AG09319 (cell line): ENCODE measurements around the gene KIAA0319L.
"Not testable (repeated sequence)": the region's sequence is repeated elsewhere in the genome, so short reads cannot be mapped to it uniquely, and the experiment has no call there.

Experiments used
- DNase-seq: peaks from one replicate; pipeline ENCODE4 v3.0.0-alpha.2; 2010; ENCODE audit warnings: low read depth; ENCODE audit errors: extremely low read depth
- TF ChIP-seq, protein P1 (sequence below): IDR thresholded peaks from 2 replicates; pipeline ENCODE4 v1.5.1; 2011; ENCODE audit warnings: low read depth, mild to moderate bottlenecking, inconsistent platforms, low read length, moderate library complexity

The KIAA0319L gene

DNA sequence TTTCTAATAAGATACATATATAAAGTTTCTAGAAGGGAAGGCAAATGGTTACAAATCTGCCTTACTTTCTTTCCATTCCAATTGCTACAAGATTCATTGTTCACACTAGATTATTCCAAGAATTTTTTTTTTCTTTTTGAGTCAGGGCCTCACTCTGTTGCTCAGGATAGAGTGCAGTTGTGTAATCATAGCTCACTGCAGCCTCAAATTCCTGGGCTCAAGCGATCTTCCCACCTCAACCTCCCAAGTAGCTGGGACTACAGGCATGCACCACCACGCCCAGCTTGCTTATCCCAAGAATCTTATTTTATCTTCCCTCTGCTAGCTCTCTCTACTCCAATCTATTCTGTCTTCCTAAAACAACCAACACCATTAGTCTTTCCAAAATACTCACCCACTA, 81.8 kb downstream of the KIAA0319L start:
- no peak for DNase-seq
- TF ChIP-seq, protein P1, sequence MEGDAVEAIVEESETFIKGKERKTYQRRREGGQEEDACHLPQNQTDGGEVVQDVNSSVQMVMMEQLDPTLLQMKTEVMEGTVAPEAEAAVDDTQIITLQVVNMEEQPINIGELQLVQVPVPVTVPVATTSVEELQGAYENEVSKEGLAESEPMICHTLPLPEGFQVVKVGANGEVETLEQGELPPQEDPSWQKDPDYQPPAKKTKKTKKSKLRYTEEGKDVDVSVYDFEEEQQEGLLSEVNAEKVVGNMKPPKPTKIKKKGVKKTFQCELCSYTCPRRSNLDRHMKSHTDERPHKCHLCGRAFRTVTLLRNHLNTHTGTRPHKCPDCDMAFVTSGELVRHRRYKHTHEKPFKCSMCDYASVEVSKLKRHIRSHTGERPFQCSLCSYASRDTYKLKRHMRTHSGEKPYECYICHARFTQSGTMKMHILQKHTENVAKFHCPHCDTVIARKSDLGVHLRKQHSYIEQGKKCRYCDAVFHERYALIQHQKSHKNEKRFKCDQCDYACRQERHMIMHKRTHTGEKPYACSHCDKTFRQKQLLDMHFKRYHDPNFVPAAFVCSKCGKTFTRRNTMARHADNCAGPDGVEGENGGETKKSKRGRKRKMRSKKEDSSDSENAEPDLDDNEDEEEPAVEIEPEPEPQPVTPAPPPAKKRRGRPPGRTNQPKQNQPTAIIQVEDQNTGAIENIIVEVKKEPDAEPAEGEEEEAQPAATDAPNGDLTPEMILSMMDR = no peak

DNA sequence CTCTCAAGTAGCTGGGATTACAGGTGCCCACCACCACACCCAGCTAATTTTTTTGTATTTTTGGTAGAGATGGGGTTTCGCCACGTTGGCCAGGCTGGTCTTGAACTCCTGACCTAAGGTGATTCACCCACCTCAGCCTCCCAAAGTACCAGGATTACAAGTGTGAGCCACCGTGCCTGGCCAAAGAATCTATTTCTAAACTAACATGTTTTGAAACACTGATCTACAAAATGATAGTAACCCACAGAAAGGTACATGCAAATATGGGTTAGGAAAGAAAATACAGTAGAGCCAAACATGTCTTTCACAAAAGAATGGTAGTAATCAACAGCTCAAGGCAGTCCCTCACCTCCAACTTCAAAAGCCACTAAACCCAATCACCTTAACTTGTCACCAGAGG, 84.0 kb downstream of the KIAA0319L start:
- not testable (repeated sequence) for DNase-seq

DNA sequence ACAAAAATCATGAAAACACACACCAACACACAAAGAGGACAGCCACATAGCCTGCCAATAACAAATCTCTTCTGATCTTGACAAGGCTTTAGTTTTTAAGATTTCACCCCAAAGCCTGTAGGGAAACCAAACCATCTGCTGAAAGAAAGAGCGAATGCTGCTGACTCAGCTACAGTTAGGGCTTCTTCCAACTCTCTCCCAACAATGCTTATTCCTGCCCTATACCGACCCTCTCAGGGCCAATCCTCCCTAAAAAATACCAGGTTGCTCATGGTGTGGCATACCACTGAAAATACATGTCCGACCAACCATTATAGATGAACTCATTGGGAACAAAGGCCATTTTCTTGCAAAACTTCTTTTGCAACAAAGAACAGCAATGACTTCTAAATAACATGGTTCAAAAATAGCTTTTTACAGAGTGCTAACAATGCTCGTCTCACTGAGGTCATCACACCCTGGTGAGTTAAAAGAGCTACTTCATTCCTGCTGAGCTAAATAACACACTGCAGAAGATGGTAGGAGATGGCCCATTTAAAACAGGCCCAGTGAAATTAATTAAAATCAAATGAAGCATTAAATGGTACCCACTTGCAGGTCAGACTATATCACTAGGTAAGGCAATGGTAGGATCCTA, 86.1 kb downstream of the KIAA0319L start:
- TF ChIP-seq, protein P1 = no peak
- no peak for DNase-seq

DNA sequence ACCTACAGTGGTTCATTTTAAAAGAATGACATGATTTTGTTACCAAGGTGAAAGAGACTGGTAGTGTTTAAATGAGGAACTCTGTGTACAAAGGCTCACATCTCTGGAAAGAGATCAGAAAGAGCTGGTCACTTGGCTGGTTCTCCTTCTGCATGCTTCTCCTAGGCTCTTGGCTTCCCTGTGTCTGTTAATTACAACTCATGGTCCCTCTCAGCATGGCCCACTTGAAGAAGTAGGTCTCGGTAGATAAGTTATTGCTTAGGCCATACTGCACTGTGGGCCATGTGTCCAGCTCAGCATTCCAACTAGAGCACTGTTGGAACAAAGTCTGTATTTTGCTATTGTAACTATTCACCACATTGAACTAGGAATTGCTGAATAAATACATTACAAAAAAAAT, 91.1 kb downstream of the KIAA0319L start:
- TF ChIP-seq, protein P1 = no peak
- DNase-seq = no peak

DNA sequence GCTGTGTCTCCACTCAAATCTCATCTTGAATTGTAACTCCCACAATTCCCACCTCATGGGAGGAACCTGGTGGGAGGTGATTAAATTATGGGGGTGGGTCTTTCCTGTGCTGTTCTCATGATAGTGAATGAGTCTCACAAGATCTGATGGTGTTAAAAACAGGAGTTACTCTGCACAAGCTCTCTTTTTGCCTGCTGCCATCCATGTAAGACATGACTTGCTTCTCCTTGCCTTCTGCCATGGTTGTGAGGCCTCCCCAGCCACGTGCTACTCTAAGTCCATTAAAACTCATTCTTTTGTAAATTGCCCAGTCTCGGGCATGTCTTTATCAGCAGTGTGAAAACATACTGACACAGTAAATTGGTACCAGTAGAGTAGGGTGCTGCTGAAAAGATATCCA, 93.5 kb downstream of the KIAA0319L start:
- DNase-seq = not testable (repeated sequence)

DNA sequence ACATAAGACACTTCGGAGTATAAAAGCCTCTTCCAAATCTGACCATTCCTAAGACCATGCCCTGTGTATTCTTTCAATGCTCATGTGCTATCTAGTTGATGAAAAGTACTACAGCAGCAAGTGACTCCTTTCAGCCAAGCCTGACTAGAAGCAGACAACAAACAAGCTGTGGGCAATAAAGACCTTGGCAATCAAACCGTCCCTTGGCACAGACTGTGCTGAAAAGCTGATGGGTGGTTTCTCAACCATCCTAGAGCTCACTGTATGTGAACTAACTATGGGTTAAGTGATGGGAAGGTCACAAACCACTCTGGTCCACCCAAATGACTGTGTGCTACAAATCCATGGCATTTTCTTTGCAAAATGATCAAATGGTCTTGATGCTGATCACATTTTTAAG, 94.0 kb downstream of the KIAA0319L start:
- DNase-seq = no peak
- TF ChIP-seq, protein P1 = no peak

DNA sequence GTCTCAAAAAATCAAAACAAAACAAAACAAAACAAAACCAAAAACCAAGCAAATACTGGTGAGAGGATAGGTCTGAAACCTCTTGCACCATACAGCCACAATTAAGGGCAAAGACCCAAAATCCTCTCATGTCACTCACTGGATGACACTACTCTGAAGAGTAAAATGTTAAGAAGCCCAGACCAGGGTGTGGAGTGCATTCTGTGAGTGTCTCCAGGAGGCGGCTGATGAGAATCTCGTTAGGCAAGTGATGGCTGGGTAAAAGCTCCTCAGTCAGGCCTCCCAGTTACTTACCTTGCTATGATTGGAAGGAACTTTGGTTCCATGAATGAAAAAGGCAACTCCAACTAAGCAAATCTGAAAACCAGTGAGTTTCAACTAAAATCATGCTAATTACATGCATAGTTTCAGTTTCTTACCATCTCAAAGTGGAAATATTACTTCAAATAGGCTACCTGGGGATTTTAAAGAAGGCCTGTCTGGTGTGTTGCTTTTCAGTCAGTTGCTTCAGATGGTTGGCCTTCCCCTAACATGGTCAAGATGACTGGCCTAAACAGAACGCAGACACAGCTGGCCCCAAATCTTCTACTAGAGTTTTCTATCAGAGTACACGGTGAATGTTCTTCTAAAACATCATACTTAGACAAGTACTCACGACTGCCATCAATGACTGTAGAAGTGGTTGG, 95.1 kb downstream of the KIAA0319L start:
- TF ChIP-seq, protein P1 = no peak
- no peak for DNase-seq

DNA sequence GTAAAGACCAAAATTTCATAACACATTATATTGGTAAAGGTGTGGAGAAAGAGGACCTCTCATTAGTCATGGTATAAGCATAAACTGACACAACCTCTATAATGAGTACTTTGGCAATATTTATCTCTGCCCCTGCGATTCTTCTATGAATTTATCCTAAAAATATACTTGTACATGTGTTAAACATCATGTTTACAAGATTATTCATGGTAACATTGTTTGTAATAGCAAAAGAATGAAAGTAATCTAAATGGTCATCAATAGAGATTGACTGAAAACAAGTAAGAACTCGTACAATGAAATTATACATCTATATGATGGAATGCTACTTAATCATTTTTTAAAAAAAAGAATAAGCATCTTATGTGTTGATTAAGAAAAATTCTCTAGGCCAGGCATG, 96.4 kb downstream of the KIAA0319L start:
- no peak for DNase-seq
- TF ChIP-seq, protein P1 = no peak
